Femur (tissue), 1 donor: Measurements from ENCODE around the gene GDPD5.

Source experiments
- DNase-seq: peaks from one replicate; pipeline ENCODE4 v3.0.0-alpha.2; 2017

The GDPD5 gene

GRCh38 chr11:75441804-75442132 lies 84.0 kb downstream of the GDPD5 start:
- peak; percentile 64 for DNase-seq

GRCh38 chr11:75440960-75441803 lies 84.6 kb downstream of the GDPD5 start:
- DNase-seq = no peak

GRCh38 chr11:75439495-75440120 lies 86.1 kb downstream of the GDPD5 start:
- no peak for DNase-seq

GRCh38 chr11:75439026-75439425 lies 86.7 kb downstream of the GDPD5 start:
- no peak for DNase-seq

- DNase-seq = no peak
Measured at GRCh38 chr11:75437966-75438659, 87.6 kb downstream of the GDPD5 start.

GRCh38 chr11:75436806-75437205 lies 88.9 kb downstream of the GDPD5 start:
- DNase-seq = no peak

- no peak for DNase-seq
Measured at GRCh38 chr11:75435571-75435925, 90.2 kb downstream of the GDPD5 start.

- no peak for DNase-seq
Measured at GRCh38 chr11:75434886-75435570, 90.7 kb downstream of the GDPD5 start.

GRCh38 chr11:75434051-75434450 lies 91.7 kb downstream of the GDPD5 start:
- no peak for DNase-seq

- DNase-seq = no peak
Measured at GRCh38 chr11:75433443-75433842, 92.3 kb downstream of the GDPD5 start.

- no peak for DNase-seq
Measured at GRCh38 chr11:75432911-75433321, 92.8 kb downstream of the GDPD5 start, which contains the start of gene KLHL35. Gene KLHL35 (minus strand): TSS chr11:75433203. CDS start chr11:75430629, 2,574 bp downstream.

GRCh38 chr11:75431533-75432525 lies 93.9 kb downstream of the GDPD5 start:
- DNase-seq = no peak

- DNase-seq = no peak
Measured at GRCh38 chr11:75430714-75431532, 94.8 kb downstream of the GDPD5 start.

- DNase-seq = peak; percentile 76
Measured at GRCh38 chr11:75429902-75430713, 95.6 kb downstream of the GDPD5 start.

GRCh38 chr11:75429641-75429901 lies 96.2 kb downstream of the GDPD5 start:
- DNase-seq = no peak

- no peak for DNase-seq
Measured at GRCh38 chr11:75428989-75429640, 96.6 kb downstream of the GDPD5 start.

GRCh38 chr11:75428281-75428724 lies 97.4 kb downstream of the GDPD5 start:
- peak; percentile 94 for DNase-seq

GRCh38 chr11:75427181-75427580 lies 98.6 kb downstream of the GDPD5 start:
- DNase-seq = no peak

GRCh38 chr11:75426720-75427086 lies 99.0 kb downstream of the GDPD5 start:
- DNase-seq = no peak

- DNase-seq = no peak
Measured at GRCh38 chr11:75425422-75425821, 100.3 kb downstream of the GDPD5 start.
